Endometrial microvascular endothelial cells (primary cell): Measurements from ENCODE around the gene ARHGEF11. TPM values are rescaled to one million over a fixed set of nuclear protein-coding genes. Genes with fewer than 3 reads are reported as not detected.

Experiments
- in situ Hi-C: cut with HindIII; loops from 2 replicates; pipeline ENCODE4 v1.10.0; 2017; ENCODE audit warnings: low sequenced_read_pairs, low pct_unique_long_range_greater_than_20kb; ENCODE audit errors: inconsistent ontology term
- total RNA-seq: library from RNA; depleted of rRNA; stranded (reverse); fragments of >200 nt; gene quantifications from one replicate; pipeline ENCODE4 v1.2.3, GENCODE V29; 2015; ENCODE audit errors: inconsistent ontology term

ARHGEF11 gene
- total RNA-seq, 1 donor from 2014 or later, result 13.2 TPM

DNA sequence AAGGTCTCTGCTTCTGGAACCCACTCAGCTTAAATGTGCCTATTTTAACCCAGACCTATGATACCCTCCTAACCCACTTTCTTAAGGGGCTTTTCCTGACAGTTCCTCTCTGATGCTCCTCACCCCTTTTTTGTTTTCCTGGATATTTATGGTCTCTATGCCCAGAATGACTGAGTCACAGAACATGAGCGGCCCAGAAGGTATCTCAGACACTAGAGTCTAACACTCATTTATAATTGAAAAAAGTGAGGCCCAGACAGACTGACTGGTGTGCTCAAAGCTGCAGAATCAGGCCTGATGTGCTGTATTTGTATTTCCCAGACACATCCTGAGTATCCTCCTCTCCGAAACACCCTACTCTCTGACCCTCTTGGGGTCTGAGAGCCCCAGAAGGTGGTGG lies 81.1 kb downstream of the ARHGEF11 start:
- in situ Hi-C loops, result no loop called here

DNA sequence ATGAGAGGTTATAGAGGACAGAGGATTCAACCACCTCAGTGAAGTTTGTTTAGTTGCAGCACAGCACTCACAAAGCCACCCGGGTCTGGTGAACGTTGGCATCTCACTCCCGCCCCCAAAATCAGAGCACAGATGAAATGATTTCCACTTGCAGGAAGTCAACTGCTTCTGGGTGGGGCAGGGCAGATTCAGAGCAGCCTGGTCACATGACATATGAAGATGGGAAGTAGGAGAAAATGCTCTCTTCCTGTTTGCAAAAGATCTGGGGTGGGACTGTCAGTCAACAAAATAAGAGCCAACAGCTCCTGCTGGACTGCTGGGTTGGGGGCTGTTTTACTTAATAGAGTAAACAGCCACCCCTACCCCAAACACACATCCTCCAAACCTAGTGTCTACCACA lies 81.9 kb downstream of the ARHGEF11 start:
- in situ Hi-C loops, result no loop called here

DNA sequence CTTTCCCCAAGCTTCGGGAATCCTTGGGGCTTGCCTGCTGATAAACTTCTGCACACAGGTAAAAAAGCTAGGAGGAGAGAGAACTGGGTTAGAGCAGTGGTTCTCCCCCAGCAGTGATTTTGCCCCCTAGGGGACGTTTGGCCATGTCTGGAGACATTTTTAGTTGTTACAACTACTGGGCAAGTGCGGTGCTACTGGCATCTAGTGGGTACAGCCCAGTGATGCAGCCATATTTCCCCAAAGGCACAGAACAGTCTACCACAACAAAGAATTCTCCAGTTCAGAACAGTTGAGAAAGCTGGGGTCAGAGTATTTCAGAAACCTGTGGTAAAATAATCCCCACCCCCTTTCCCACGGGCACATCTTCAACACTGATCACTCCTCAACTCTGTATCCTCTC lies 83.8 kb downstream of the ARHGEF11 start:
- in situ Hi-C loops, result no loop called here

DNA sequence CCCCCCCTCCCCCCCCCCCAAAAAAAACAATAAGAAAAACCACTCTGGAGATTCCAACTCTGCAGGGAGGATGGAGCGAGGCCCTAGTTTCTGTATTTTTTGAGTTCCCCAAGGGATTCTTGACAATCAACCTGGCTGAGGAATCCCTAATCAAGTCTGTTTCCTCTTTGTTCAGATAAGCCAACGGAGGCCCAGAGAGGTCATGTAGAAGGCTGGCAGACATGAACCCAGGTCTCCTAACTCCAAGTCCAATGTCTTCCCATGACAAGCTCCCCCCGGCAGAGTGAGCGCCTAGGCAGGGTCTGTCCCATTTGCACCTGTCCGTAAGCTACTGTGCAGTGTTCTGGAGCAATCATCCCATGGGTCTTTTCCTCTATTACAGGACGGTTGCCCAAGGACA lies 85.6 kb downstream of the ARHGEF11 start:
- in situ Hi-C loops, result no loop called here

DNA sequence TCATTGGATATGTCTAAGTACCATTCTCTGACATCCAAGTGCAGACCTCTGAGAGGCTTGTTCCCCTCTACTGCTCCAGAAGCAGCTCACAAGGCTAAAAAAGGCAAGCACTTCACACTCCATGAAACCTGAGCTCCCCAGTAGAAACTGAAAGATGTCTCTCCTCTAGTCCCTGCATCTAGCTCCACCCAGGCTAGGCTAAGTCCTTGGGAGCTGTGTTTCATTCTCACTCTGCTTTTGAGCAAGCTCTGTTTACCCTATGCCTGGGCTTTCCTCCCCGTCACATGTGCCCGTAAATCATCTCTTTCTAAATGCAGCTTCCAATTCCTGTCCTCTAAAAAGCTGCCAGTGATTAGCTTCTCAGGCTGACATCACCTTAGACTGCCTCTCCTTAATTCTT lies 86.1 kb downstream of the ARHGEF11 start:
- in situ Hi-C loops, result no loop called here

DNA sequence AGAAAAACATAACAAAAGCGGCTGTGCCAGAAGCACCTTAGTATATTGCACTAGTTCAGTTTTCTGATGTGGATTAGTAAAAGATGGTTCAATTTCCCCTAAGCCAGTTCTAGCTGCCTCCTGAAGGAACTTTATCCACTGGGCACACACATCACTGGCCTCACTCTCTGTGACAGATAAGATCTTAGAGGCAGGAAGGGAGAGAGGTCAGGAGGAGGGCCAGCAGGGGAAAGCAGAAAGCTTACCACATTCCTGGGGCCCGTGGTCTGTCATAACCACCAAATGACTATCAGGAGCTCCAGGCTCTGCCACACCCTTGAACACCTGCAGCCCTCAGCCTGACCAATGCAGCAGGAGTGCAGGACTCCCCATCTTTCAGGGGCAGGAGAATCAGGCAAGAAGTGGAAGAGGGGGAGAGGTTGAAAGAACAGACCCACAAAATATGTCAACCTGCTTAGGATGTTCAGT lies 87.3 kb downstream of the ARHGEF11 start:
- in situ Hi-C loops, result no loop called here

DNA sequence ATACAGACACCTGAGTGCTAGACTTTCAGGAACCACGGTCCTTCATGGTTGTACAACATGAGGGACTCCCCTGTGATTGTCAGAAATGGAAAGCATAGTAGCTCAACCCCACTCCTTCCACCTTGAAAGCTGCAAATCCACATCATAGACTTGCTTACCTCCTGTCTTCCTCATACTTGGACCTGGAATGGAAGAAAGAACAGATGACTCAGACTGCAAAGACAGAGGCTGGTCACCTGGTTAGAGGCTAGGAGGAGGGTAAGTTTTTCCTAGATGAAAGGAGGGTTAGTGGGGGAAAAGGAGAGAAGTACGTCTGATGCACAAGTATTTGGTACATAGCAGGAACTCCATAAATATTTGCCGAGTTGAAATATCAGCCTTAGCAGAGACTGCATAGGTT lies 87.9 kb downstream of the ARHGEF11 start:
- in situ Hi-C loops, result no loop called here

DNA sequence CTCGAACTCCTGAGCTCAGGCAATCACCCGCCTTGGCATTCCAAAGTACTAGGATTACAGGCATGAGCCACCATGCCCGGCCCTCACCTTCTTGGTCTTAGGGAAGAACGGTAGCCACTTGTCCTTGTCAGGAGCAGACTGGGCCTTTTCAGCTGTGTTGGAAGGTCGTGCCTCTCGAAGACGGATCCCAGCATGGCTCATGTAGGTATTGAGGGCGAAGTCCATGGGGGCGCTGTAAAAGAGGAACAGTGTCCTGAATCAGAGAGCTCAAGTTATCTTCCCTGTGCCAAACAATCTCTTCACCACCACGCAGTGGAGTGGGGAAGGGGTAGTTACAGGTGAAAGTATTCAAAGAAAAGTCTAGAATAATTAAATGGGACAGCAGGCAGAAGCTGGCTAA lies 89.2 kb downstream of the ARHGEF11 start:
- in situ Hi-C loops, result no loop called here

DNA sequence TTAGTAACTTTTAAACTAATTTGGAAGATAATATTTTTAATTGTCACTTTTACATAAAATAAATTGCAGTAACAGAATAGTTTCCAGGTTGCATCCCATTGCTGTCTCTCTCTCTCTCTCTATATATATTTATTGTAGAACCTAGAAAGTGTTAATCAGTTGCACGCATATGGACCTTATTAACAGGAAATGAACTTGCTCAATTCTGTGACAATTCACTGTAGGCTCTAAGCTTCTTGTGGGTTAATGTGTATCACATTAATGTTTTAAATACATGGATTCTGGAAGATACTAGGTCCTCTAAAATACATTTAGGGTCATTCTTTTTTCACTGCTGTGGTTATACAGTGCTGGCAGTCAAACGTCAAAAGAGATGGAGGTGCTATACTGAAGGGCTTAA lies 92.0 kb downstream of the ARHGEF11 start:
- in situ Hi-C loops, result no loop called here

DNA sequence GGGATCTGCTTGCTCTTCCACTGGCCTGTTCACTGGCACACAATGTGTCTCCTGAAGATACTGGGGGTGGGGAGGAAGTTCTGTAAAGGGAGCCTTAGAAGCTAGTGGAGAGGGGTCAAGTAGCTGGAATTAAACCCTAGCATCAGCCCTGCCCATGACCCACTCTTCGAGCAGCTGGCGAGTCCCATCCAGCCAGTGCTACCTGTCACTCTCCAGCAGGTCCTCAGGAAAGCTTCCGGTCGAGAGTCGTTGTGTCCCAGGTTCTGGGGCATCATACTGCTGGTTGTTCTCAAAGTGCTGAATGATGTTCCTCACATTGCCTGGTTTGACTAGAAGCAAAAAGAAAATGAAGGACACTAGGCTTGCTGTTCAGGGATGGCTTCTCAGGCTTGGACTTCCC lies 94.2 kb downstream of the ARHGEF11 start:
- in situ Hi-C loops, result no loop called here

DNA sequence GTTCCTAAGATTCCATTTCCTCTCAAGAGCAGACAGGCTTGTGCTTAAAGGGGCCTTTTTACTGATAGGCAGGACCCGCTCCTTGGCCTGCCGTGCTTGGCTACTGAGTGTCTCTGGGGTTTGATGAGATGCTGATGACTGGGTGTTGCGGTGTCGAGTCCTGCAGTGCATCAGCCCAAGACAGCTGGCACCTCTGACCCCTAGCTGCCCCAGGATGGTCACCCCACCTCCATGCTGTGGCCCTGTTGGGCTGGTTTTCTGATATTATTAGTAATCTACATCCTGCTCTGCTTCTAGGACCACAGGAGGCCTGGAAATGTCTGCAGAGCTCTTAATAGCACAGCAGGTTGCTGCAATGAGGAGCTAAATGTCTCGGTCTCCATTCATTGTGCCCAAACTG lies 96.4 kb downstream of the ARHGEF11 start:
- in situ Hi-C loops, result no loop called here

DNA sequence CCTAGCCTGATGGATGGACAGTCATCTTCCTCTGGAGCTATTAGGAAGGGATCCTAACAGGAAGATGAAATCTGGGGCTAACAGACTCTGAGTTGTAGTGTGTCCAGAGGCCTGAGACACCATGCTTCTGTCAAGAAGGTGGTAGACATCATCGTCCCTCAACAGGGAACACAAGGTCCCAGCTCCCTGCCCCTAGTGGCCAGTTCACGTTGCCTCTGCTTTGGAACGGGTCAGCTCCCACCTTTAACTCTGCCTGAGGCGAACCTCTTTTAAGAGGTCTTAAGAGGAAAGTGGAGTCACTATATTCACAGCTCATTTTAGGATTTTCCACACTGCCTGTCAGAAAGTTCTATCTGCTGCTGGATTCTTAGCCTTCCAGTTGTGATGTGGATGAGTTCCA lies 96.8 kb downstream of the ARHGEF11 start:
- in situ Hi-C loops, result no loop called here

DNA sequence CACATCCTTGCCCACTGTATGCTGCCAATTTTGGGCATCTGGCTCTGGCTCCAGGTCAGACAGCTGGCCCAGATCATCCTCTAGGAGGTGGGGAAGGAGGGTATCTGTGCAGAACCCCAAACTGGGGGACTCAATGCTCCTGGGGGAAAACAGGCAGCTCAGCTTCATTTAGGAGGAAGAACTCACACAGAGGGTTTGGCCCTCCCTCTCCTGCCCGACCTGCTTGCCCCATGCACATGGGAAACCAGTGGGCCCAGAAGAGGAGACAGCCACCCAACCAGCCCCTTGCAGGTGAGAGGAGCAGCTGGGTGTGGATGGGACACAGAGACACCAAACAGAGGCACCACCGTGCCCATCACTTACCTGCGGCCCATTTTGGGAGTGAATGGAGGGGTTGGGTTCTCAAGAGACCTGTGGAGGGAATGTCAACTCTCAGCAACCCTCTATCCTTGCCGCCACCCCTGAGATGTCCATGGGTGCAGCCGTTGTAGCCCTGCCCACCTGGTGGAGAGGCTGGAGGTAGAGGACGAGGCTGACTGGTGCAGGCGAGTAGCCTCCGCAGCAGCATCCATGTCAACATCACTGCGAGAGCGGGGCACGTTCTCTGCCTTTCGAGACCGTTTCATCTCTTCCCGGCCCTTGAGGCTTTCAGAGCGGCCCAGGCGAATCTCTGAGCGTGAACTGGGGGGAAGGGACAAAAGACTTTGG lies 97.6 kb downstream of the ARHGEF11 start:
- in situ Hi-C loops, result no loop called here

DNA sequence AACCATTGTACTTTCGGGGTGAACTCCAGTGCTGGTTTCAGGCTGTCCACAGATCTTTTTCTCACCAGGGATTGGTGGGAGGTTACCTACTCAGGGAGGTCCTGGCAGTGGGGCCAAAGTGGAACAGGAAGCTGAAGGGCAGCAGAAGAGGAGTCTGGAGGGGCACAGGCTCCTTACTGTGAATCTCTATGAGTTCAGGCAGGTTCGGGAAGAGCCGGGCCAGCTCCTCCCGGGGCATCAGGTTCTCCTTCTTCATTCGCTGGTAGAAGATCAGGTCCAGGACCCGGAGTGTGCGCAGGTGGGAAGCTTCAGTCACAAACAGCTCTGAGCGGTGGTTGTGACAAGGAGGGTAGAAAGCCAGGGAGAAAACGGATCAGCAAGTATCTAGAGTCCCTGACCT lies 98.4 kb downstream of the ARHGEF11 start:
- in situ Hi-C loops, result no loop called here

DNA sequence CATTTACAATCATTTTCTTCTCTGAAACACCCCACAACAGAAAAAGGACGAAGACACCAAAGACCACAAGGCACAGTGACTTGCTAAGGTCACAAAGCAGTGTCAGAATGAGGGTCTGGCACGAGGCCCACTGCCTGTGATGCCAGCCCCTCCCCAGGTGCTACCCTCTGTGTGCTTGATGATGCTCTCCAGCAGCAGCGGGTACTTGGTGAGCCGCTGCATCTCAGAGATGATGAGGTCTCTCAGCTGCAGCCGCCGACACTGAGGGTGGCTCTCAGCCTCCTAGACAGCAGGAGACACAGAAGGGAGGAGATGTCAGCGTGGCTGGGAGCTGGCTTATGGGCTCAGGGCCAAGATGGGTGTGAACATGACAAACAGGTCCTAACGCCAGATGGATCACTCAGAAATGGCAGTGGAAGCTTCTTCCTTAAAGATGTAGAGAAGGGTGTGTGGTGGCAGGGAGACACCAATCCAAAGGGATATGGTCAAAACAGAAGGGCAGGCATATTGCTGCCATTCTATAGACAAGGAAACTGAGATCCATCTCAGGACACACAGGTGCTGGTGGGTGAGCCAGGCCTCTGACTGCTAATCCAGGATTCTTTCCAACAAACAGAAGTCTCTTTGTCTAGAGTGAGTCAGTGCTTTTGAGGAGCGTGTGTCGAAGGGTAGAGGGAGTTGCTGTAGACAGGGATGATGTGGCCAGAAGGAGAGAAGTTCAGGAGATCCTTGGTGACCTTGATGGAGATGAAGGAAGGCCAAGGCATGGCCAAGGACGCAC lies 99.5 kb downstream of the ARHGEF11 start:
- in situ Hi-C loops, result no loop called here

DNA sequence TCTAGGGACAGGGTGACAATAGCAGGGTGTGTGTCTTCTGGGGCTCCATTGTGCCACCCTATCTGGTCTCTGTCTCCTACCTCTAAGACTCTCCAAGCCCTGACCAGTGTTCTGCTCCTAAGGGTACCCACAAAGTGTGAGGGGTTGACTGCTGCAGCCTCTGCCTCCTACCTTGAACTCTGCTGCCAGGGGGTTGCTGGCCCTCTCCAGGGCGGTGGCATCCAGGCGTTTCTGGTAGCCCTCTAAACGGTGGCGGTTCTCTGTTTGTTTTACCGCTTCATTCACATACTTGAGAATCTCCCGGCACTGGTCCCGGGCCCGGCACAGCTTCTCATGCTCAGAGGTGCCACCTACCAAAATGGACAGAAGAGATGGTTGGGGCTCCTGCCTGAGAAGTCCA lies 100.7 kb downstream of the ARHGEF11 start:
- in situ Hi-C loops, result no loop called here

DNA sequence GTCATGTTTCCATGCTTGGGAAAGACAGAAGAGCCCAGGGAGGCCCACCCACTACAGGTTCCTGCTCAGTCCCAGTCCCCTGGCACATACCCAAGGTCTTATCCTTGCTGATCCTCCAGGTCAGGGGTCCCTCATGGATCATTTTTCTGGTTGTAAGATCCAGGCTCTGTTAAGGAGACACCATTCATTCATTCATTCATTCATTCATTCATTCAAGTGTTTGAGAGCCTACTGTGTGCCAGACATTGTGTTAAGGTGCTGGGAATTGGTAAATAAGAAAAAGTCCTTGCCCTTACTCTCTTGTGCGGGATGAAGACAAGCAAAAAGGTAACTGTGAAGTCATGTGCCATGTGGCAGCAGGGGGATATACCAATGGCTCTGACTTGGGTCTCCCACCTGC lies 101.3 kb downstream of the ARHGEF11 start:
- in situ Hi-C loops, result no loop called here

DNA sequence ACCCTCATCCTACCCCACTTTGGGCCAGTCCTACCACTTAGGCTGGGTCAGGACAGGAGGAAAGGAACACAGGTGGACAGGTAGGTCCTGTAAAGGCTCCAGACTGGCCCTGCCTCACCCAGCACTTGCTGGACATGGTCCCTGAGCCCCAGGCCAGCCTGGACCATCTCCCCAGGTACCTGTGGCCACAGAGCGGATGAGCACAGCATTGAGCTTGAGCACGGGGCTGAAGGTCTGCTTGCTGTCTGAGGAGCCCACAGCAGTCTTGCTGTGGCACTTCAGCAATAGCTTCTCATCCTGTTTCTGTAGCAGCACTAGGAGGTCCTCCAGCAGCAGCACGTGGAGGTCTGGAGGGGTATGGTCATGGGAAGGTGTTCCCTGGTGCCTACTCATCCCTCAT lies 101.8 kb downstream of the ARHGEF11 start:
- in situ Hi-C loops, result no loop called here

DNA sequence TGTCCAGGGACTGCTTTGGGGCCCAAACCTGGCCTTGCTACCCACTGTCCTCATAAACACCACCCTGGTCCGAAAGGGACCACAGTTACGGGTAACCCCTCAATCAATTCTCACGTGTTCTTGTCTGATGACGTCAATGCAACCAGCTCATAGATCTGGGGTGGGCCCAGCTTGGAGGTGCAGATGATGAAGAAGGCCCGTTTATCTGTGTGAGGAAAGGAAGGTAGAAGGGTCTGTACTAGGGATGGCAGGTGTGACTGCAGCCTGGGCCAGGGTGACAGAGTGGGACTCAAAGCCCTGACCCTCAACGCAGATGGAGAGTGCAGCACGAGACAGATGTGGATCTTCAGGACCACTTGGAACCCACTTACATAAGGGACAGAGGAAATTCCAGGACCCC lies 103.0 kb downstream of the ARHGEF11 start:
- in situ Hi-C loops, result no loop called here

DNA sequence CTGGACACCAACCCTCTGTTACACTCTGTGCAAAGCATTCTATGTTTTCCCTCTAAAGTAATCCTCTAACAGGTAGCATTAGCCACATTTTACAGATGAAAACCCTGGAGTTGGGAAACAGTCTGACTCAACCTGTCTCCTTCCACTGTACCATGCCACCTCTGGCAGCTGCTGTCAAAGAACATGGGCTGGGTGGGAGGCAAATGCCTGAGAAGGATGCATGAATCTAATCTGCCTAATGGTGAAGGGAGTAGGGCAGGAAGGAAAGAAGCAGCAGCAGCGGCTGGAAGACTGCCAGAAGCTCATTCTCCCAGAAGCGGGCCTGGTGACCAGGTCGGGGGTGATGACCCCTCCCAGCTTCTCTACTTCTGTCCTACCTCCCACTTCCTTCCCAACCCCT lies 103.4 kb downstream of the ARHGEF11 start:
- in situ Hi-C loops, result no loop called here
